ENCODE results near the gene SPPL2B. TPM values are rescaled to one million over a fixed set of nuclear protein-coding genes. Genes with fewer than 3 reads are reported as not detected.
"Not testable (repeated sequence)": the region's sequence is repeated elsewhere in the genome, so short reads cannot be mapped to it uniquely, and the experiment has no call there.

SPPL2B gene
- polyA plus RNA-seq, 10 donors = 18.7 to 52.0 (median 35.8) TPM

GRCh38 chr19:2375353-2376121 lies 47.1 kb downstream of the SPPL2B start:
- no peak for DNase-seq

- no peak for DNase-seq
Observed at GRCh38 chr19:2376784-2377519, 48.5 kb downstream of the SPPL2B start.

GRCh38 chr19:2380567-2380966 lies 52.1 kb downstream of the SPPL2B start:
- DNase-seq = no peak

GRCh38 chr19:2381148-2381820 lies 52.8 kb downstream of the SPPL2B start:
- no peak for DNase-seq

DNA sequence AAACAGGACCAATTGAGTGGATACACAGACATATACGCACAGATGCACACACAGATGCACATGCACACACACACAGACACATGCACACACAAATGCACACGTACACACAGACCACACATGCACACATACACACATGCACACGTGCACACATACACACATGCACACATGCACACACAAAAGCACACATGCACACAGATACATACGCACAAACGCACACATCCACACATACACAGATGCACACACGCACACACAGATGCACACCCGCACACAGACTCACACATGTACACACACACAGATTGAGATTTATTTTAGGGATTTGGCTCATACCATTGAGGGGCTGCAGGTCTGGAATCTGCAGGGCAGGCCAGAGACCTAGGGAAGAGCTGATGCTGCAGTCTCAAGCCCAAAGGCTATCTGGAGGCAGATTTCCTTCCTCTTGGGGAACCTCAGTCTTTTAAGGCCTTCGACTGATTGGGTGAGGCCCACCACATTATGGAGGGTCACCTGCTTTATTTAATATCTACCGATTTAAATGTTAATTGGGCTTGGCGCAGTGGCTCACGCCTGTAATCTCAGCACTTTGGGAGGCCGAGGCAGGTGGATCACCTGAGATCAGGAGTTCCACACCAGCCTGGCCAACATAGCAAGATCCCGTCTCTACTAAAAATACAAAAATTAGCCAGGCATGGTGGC lies 54.2 kb downstream of the SPPL2B start:
- no peak for DNase-seq

DNA sequence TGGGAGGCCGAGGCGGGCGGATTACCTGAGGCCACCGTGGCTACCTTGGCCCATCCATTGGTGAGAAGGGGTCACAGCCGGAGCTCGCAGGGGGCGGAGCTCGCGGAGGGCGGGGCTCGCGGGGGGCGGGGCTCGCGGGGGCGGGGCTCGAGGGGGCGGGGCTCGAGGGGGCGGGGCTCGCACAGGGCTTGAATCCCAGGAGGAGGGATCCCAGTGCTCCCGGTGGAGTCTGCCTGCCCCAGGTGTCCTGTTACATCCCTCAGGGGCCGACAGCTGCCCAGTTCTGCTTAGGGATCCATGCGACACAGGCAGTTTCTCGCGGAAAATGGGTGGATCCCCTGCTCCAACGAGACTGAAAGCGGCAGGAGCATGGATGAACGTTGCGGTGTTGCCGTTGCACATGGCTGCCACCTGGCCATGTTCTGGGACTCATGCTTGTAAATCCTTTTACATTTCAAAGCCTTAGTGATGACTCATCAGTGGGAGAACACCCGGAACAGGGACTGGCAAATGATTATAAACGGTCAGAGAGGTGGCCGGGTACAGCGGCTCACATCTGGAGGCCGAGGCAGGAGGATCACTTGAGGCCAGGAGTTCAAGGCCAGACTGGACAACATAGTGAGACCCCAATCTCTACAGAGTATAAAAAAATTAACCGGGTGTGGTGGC lies 56.7 kb downstream of the SPPL2B start:
- peak in 1 of 3 donors; percentile 41 for DNase-seq

GRCh38 chr19:2387367-2388288 lies 59.1 kb downstream of the SPPL2B start:
- no peak for DNase-seq

GRCh38 chr19:2389594-2389993 lies 61.1 kb downstream of the SPPL2B start:
- no peak for DNase-seq

GRCh38 chr19:2391118-2391725 lies 62.7 kb downstream of the SPPL2B start:
- DNase-seq = peak; percentile 58 to 70 (median 66)

GRCh38 chr19:2392366-2392765 lies 63.9 kb downstream of the SPPL2B start:
- no peak for DNase-seq

GRCh38 chr19:2392899-2393298 lies 64.4 kb downstream of the SPPL2B start:
- not testable (repeated sequence) for DNase-seq

- no peak for DNase-seq
Observed at GRCh38 chr19:2394054-2394441, 65.6 kb downstream of the SPPL2B start.

DNA sequence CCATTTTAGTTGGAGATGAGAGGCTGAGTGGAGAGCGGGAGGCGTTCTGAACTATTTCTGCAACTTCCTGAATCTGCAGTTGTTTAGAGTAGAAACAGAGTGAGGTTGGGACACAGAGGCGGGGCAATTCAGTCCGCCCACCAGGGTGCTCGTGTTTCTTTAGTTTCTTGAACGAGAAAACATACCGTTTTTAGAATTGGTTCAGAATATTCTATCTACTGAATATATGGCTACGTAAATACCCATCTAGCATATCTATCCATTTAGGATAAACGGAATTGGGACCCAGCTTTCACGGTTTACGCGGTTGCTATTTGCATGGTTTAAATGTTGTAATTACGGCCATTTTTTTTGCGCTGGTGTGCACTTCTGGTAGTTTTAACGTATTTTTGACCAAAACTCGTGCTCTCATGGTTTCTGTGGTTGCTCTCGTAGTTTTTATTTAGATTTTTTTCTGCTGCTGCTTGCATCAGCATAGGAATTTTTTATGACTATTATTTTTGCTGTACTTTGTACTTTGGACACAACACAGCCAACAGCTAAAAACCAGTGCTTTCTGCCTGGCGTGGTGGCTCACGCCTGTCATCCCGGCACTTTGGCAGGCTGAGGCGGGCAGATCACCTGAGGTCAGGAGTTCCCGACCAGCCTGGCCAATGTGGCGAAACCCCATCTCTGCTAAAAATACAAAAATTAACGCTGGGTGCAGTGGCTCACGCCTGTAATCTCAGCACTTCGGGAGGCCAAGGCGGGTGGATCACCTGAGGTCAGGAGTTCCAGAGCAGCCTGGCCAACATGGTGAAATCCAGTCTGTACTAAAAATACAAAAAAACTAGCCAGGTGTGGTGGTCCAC lies 66.2 kb downstream of the SPPL2B start:
- no peak for DNase-seq

DNA sequence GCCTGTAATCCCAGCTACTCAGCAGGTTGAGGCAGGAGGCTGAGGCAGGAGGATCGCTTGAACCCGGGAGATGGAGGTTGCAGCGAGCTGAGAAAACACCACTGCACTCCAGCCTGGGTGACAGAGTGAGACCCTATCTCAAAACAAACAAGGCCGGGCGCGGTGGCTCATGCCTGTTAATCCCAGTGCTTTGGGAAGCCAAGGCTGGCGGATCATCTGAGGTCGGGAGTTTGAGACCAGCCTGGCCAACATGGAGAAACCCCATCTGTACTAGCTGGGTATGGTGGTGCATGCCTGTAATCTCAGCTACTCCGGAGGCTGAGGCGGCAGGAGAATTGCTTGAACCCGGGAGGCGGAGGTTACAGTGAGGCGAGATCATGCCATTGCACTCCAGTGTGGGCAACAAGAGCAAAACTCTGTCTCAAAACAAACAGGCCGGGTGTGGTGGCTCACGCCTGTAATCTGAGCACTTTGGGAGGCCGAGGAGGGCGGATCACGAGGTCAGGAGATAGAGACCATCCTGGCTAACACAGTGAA lies 66.9 kb downstream of the SPPL2B start:
- DNase-seq = not testable (repeated sequence)

- DNase-seq = not testable (repeated sequence)
Observed at GRCh38 chr19:2397173-2397572, 68.7 kb downstream of the SPPL2B start.

GRCh38 chr19:2398735-2399305 lies 70.3 kb downstream of the SPPL2B start:
- no peak for DNase-seq

DNA sequence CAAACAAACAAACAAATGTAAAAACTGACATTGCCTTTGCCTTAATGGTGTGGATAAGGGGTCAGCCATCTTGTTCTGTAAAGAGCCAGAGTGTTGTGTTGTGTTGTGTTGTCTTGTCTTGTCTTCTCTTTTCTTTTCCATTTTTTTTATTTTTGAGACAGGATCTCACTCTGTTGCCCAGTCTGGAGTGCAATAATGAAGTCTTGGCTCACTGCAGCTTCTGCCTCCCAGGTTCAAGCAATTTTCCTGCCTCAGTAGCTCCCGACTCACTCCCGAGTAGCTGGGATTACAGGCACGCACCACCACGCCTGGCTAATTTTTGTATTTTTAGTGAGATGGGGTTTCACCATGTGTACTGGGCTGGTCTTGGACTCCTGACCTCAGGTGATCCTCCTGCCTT lies 71.1 kb downstream of the SPPL2B start:
- no peak for DNase-seq
